ENCODE measurements around the gene UBASH3B. TPM values are rescaled to one million over a fixed set of nuclear protein-coding genes. Genes with fewer than 3 reads are reported as not detected.

UBASH3B gene
- total and polyA plus RNA-seq, 9 donors: 0.31 to 5.9 (median 1.8) TPM

DNA sequence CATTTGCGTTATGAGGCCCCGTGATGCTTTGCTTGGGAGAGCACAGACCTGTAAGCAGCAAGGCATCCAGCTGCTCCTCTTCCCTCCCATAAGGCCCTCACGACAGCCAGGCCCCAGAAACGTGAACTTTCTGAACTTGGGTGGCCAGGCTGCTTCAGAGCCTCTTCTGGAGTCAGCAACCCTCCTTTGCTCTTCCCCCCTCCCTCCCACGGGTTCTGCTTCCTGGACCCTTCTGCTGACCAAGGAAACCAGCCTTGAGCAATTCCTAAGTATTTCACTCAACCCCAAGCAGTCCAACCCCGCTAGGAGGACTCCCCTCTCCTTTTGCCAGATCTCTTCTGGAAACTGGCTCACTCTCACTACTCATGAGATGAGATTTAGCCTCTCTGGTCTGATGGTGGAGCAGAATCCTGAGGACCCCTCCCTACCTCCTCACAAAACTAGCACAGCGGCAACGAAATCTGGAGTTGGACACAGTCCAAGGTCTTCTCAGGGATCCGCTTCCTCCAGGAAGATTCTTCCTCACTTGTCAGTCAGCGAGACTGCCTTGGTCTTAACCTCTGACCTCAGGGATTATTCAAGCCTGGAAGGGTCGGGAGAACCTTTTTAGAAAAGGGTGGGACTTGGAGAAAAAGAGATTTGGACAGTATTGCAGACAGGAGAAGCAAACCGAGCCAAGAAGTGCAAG, 86.2 kb downstream of the UBASH3B start:
- no peak for TF ChIP-seq EP300 (IDR thresholded peaks at IDR 0.05)
- TF ChIP-seq, protein P1, sequence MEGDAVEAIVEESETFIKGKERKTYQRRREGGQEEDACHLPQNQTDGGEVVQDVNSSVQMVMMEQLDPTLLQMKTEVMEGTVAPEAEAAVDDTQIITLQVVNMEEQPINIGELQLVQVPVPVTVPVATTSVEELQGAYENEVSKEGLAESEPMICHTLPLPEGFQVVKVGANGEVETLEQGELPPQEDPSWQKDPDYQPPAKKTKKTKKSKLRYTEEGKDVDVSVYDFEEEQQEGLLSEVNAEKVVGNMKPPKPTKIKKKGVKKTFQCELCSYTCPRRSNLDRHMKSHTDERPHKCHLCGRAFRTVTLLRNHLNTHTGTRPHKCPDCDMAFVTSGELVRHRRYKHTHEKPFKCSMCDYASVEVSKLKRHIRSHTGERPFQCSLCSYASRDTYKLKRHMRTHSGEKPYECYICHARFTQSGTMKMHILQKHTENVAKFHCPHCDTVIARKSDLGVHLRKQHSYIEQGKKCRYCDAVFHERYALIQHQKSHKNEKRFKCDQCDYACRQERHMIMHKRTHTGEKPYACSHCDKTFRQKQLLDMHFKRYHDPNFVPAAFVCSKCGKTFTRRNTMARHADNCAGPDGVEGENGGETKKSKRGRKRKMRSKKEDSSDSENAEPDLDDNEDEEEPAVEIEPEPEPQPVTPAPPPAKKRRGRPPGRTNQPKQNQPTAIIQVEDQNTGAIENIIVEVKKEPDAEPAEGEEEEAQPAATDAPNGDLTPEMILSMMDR (IDR thresholded peaks at IDR 0.05): no peak
- no peak for TF ChIP-seq POLR2A (IDR thresholded peaks at IDR 0.05)
- H3K36me3 ChIP-seq: no peaks in the 10 kb centered on the region
- 36 to 40% (median 39%) methylated on average over 12 of the region's 12 CpGs for WGBS, 3 donors
- H3K27ac ChIP-seq: no peak overlapping the region
- no peak overlapping the region for H3K4me3 ChIP-seq
- no peaks in the 10 kb centered on the region for H3K4me1 ChIP-seq (ENCODE audit: insufficient read depth)
- H3K9me3 ChIP-seq: no peaks in the 10 kb centered on the region
- no peaks in the 10 kb centered on the region for H3K27me3 ChIP-seq
- peak in 2 of 5 donors; percentile 37 for DNase-seq
- intact Hi-C loops (cut with DNase I): no loop called here

DNA sequence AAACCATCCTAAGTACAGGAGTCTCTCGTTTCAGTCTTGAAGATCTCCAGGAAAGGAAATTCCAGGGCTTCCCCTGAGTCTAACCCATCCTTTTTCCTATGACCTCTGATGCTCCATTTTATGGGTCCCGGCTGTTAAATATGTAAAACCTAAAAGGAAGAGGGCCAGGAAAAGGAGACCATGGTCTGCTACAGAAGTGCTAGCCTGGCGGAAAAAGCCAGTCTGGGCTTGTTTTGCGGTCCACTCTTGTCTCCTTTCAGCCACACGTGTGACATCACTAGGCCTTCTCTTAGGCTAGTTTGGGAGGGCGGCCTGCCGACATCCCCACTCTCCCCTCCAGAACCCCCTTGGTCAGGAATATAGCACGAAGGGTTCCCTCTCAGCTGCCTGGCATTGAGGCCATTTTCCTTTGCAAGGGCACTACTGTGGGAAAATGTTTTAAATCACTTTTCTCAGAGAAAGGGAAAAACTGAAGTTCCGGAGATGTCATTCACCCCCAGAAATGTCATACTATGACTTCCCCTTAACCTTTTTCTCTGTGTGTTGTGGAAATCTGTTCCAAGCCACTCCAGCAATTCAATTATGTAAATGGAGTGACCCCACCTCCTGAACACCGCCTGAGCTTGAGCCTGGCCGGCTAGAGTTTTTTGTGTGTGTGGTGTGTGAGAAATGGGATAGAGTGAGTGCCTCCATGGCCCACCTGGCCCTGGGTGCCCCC, 86.9 kb downstream of the UBASH3B start:
- no peak overlapping the region for H3K4me3 ChIP-seq
- intact Hi-C loops (cut with DNase I): no loop called here
- no peak for DNase-seq
- no peaks in the 10 kb centered on the region for H3K4me1 ChIP-seq (ENCODE audit: insufficient read depth)
- no peaks in the 10 kb centered on the region for H3K36me3 ChIP-seq
- no peaks in the 10 kb centered on the region for H3K9me3 ChIP-seq
- H3K27ac ChIP-seq: no peak overlapping the region
- 66 to 78% (median 76%) methylated on average over 11 of the region's 11 CpGs for WGBS, 3 donors
- no peaks in the 10 kb centered on the region for H3K27me3 ChIP-seq
- TF ChIP-seq POLR2A (IDR thresholded peaks at IDR 0.05) (no peak), EP300 (IDR thresholded peaks at IDR 0.05) (no peak)
- TF ChIP-seq, protein P1 (IDR thresholded peaks at IDR 0.05): no peak

DNA sequence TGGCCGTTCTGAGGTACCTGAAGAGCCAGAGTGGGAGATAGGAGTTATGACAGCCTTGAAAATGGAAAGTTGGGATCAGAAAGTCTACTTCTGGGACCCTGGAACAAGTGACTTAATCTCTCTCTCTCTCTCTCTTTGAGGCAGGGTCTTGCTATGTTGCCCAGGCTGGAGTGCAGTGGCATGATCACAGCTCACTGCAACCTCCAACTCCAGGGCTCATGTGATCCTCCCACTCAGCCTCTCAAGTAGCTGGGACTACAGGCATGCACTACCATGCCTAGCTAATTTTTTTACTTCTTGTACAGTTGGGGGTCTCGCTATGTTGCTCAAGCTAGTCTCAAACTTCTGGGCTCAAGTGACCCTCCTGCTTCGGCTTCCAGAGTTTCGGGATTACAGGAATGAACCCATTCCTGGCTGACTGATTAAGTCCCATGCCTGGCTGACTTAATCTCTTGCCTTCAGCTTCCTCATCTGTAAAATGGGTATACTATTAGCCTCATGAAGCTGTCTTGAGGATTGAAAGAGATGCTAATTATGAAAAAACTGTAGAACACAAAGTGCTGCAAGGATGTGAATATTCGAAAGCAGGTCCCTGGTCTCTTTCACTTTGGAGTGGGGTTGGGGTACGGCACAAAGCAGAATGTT, 87.7 kb downstream of the UBASH3B start:
- Histone ChIP-seq H3K4me1 (ENCODE audit: insufficient read depth) (no peaks in the 10 kb centered on the region), H3K27me3 (no peaks in the 10 kb centered on the region), H3K4me3 (no peak overlapping the region), H3K36me3 (no peaks in the 10 kb centered on the region), H3K27ac (no peak overlapping the region), H3K9me3 (no peaks in the 10 kb centered on the region)
- DNase-seq: no peak
- TF ChIP-seq EP300 (IDR thresholded peaks at IDR 0.05) (no peak), POLR2A (IDR thresholded peaks at IDR 0.05) (no peak)
- TF ChIP-seq, protein P1 (IDR thresholded peaks at IDR 0.05): no peak
- WGBS, 3 donors: 96 to 97% (median 97%) methylated on average over 6 of the region's 6 CpGs
- intact Hi-C loops (cut with DNase I): no loop called here

DNA sequence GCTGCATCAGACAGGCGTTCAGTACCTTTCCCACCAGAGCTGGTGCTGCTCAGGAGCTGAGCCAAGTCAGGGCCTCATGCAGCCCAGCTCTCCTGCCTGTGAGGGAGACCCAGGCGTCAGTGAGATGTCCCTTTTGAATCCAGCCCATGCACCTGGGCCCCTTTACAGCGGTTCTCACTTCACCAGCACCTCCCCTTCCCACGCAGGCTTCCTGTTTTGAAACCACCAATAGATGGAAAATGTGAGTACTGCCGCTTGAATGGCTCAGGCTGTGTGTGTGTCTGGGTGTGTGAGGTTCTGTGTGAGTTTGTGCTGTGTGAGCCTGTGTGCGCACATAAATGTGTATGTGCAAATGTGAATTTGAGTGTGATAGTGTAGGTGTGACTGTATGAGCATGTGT, 88.4 kb downstream of the UBASH3B start:
- intact Hi-C loops (cut with DNase I): no loop called here
- TF ChIP-seq EP300 (IDR thresholded peaks at IDR 0.05) (no peak), POLR2A (IDR thresholded peaks at IDR 0.05) (no peak)
- TF ChIP-seq, protein P1 (IDR thresholded peaks at IDR 0.05): no peak
- H3K27ac ChIP-seq: no peak overlapping the region
- H3K4me3 ChIP-seq: no peak overlapping the region
- H3K27me3 ChIP-seq: no peaks in the 10 kb centered on the region
- 81 to 82% (median 81%) methylated on average over 6 of the region's 6 CpGs for WGBS, 3 donors
- no peaks in the 10 kb centered on the region for H3K36me3 ChIP-seq
- no peaks in the 10 kb centered on the region for H3K4me1 ChIP-seq (ENCODE audit: insufficient read depth)
- no peak for DNase-seq
- H3K9me3 ChIP-seq: no peaks in the 10 kb centered on the region
